ENCODE measurements around the gene PPP6R3. TPM values are rescaled to one million over a fixed set of nuclear protein-coding genes. Genes with fewer than 3 reads are reported as not detected.

Gene PPP6R3
- polyA plus RNA-seq, 1 donor (not counting 4 experiments of a cell fraction or from before 2014, with no cell fraction given): 50.2 TPM

DNA sequence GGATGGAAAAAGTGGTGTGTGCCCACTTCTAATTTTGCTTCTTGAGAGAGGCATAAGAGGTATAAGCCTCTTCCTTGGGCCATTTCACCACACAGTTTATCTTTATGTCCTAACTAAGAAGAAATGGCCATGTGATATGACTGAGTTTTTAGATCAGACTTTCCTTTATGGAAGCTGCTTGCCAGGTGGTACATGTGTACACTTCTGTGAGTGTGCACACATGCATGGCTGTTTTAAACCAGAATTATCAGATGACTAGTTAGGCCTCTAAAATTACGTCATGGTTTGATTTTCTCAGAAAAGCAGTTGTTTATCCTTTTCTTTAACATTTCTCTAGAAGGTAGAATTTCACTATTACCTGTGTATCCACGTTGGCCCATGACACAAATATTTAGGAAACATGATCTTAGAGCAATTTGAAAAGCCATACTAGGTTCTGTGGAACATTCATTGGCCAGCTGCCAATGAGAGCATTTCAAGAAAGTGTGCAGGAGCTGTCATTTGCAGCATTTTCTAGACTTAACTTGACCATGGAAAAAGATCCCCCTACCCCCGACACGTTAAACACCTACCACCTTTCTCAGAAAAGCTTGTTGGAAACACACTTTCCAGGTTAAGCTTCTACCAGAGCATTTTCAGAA, 114.6 kb downstream of the PPP6R3 start:
- H3K79me2 ChIP-seq (ENCODE audit: control insufficient read depth, insufficient read depth, low read length): peaks cover 5% of the 10 kb centered on the region
- dilution Hi-C loops (cut with MboI; ENCODE audit: extremely low pct_ligation_motif_present, low sequenced_read_pairs): no loop called here

DNA sequence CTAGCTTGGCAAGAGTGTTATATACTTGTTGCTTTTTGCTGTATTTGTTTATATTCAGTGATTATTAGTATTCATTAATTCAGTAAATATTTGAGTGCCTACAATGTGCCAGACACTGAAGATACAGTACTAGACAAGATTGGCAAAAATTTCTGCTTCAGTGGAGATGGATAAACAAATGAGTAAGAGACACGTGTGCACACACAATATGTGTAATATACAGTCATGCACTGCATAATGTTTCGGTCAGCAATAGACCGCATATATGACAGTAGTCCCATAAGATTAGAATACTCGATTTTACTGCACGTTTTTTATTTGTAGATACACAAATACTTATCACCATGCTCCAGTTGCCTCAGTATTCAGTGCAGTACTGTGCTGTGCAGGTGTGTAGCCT, 118.9 kb downstream of the PPP6R3 start:
- H3K4me3 ChIP-seq (ENCODE audit: control insufficient read depth in 2 of 3, extremely low read depth in 1 of 3, insufficient read depth in 2 of 3, low read depth in 1 of 3, low read length in 3 of 3): no peak overlapping the region
- no peak for TF ChIP-seq EZH2 (IDR thresholded peaks at IDR 0.05; ENCODE audit: low read length)
- TF ChIP-seq, protein P1, sequence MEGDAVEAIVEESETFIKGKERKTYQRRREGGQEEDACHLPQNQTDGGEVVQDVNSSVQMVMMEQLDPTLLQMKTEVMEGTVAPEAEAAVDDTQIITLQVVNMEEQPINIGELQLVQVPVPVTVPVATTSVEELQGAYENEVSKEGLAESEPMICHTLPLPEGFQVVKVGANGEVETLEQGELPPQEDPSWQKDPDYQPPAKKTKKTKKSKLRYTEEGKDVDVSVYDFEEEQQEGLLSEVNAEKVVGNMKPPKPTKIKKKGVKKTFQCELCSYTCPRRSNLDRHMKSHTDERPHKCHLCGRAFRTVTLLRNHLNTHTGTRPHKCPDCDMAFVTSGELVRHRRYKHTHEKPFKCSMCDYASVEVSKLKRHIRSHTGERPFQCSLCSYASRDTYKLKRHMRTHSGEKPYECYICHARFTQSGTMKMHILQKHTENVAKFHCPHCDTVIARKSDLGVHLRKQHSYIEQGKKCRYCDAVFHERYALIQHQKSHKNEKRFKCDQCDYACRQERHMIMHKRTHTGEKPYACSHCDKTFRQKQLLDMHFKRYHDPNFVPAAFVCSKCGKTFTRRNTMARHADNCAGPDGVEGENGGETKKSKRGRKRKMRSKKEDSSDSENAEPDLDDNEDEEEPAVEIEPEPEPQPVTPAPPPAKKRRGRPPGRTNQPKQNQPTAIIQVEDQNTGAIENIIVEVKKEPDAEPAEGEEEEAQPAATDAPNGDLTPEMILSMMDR (optimal IDR thresholded peaks at IDR 0.05 in 1 of 3, IDR thresholded peaks at IDR 0.05 in 1 of 3, conservative IDR thresholded peaks at IDR 0.05 in 1 of 3; ENCODE audit: extremely low read depth in 1 of 3, insufficient read depth in 2 of 3, low read length in 3 of 3): no peak
- FAIRE-seq: no peak
- no peak for DNase-seq (ENCODE audit: low read depth, low spot score)
- no peak overlapping the region for H2AFZ ChIP-seq (ENCODE audit: control insufficient read depth, low read length)
- no peak overlapping the region for H3K4me2 ChIP-seq (ENCODE audit: control insufficient read depth, extremely low read depth, insufficient read depth, low read depth, low read length)
- peaks cover 15% of the 10 kb centered on the region for H3K4me1 ChIP-seq (ENCODE audit: control insufficient read depth, extremely low read depth, insufficient read depth, low read length)
- H3K79me2 ChIP-seq (ENCODE audit: control insufficient read depth, insufficient read depth, low read length): no peaks in the 10 kb centered on the region
- H4K20me1 ChIP-seq (ENCODE audit: control insufficient read depth, extremely low read depth, insufficient read depth, low read length): no peaks in the 10 kb centered on the region
- H3K27me3 ChIP-seq (ENCODE audit: control insufficient read depth, extremely low read depth, insufficient read depth, low read length): no peaks in the 10 kb centered on the region
- no peak overlapping the region for H3K9ac ChIP-seq (ENCODE audit: control insufficient read depth, extremely low read depth, insufficient read depth, low read length)
- H3K9me3 ChIP-seq (ENCODE audit: control insufficient read depth, low read depth, low read length): no peaks in the 10 kb centered on the region
- dilution Hi-C loops (cut with MboI; ENCODE audit: extremely low pct_ligation_motif_present, low sequenced_read_pairs): no loop called here
- H3K9me1 ChIP-seq (ENCODE audit: control insufficient read depth, extremely low read depth, insufficient read depth, low read length): no peaks in the 10 kb centered on the region
- peaks cover 12 to 13% of the 10 kb centered on the region in 2 experiments for H3K36me3 ChIP-seq (ENCODE audit: control insufficient read depth in 2 of 2, extremely low read depth in 1 of 2, insufficient read depth in 2 of 2, low read length in 2 of 2)
- H3K27ac ChIP-seq (ENCODE audit: control insufficient read depth, insufficient read depth, low read length): no peak overlapping the region

More for the DNA sequence above, 114.6 kb downstream of the PPP6R3 start:
- no peak overlapping the region for H3K4me3 ChIP-seq (ENCODE audit: control insufficient read depth in 2 of 3, extremely low read depth in 1 of 3, insufficient read depth in 2 of 3, low read depth in 1 of 3, low read length in 3 of 3)
- H3K4me2 ChIP-seq (ENCODE audit: control insufficient read depth, extremely low read depth, insufficient read depth, low read depth, low read length): no peak overlapping the region
- peaks cover 4% of the 10 kb centered on the region for H4K20me1 ChIP-seq (ENCODE audit: control insufficient read depth, extremely low read depth, insufficient read depth, low read length)
- no peaks in the 10 kb centered on the region for H3K27me3 ChIP-seq (ENCODE audit: control insufficient read depth, extremely low read depth, insufficient read depth, low read length)
- H3K9me1 ChIP-seq (ENCODE audit: control insufficient read depth, extremely low read depth, insufficient read depth, low read length): no peaks in the 10 kb centered on the region
- DNase-seq (ENCODE audit: low read depth, low spot score) (no peak), FAIRE-seq (no peak)
- H3K27ac ChIP-seq (ENCODE audit: control insufficient read depth, insufficient read depth, low read length): no peak overlapping the region
- peaks cover 13 to 19% of the 10 kb centered on the region in 2 experiments for H3K36me3 ChIP-seq (ENCODE audit: control insufficient read depth in 2 of 2, extremely low read depth in 1 of 2, insufficient read depth in 2 of 2, low read length in 2 of 2)
- no peak overlapping the region for H2AFZ ChIP-seq (ENCODE audit: control insufficient read depth, low read length)
- TF ChIP-seq, protein P1 (optimal IDR thresholded peaks at IDR 0.05 in 1 of 3, IDR thresholded peaks at IDR 0.05 in 1 of 3, conservative IDR thresholded peaks at IDR 0.05 in 1 of 3; ENCODE audit: extremely low read depth in 1 of 3, insufficient read depth in 2 of 3, low read length in 3 of 3): no peak
- no peak for TF ChIP-seq EZH2 (IDR thresholded peaks at IDR 0.05; ENCODE audit: low read length)
- no peak overlapping the region for H3K9ac ChIP-seq (ENCODE audit: control insufficient read depth, extremely low read depth, insufficient read depth, low read length)
- no peaks in the 10 kb centered on the region for H3K9me3 ChIP-seq (ENCODE audit: control insufficient read depth, low read depth, low read length)
- H3K4me1 ChIP-seq (ENCODE audit: control insufficient read depth, extremely low read depth, insufficient read depth, low read length): no peaks in the 10 kb centered on the region
